ENCODE results near the gene PNKD. TPM values are rescaled to one million over a fixed set of nuclear protein-coding genes. Genes with fewer than 3 reads are reported as not detected.

Gene PNKD
- total RNA-seq, result 10 to 100 TPM; 23.6 to 25.1 TPM

GRCh38 chr2:218269900-218270720 lies at the start of gene PNKD, which contains the start of gene AAMP:
Gene PNKD, plus strand, starts transcription at chr2:218270519. Its CDS starts 17 bp downstream, at chr2:218270536.
Gene AAMP, minus strand, starts transcription at chr2:218270137. Its CDS starts 51 bp downstream, at chr2:218270086.
- Mint-ChIP-seq H3K4me1 (peaks cover 42% of the 10 kb centered on the region), H3K4me3 (peak within 1 kb of the TSS; percentile 94)

GRCh38 chr2:218221000-218221399 lies 49.3 kb upstream of the PNKD start:
- DNase-seq, result no peak
- Mint-ChIP-seq H3K36me3 (peaks cover 80% of the 10 kb centered on the region), H3K4me3 (peak overlapping the region; percentile 86), H3K27ac (peak overlapping the region; percentile 96), H3K9me3 (no peaks in the 10 kb centered on the region), H3K4me1 (peaks cover 74% of the 10 kb centered on the region), H3K27me3 (no peaks in the 10 kb centered on the region)

More at GRCh38 chr2:218269900-218270720, at the start of gene PNKD, which contains the start of gene AAMP:
- Mint-ChIP-seq H3K27me3 (no peaks in the 10 kb centered on the region), H3K27ac (peak within 1 kb of the TSS; percentile 95), H3K36me3 (peaks cover 15% of the 10 kb centered on the region), H3K9me3 (no peaks in the 10 kb centered on the region)
- DNase-seq, result peak; percentile 100

GRCh38 chr2:218223046-218223445 lies 47.3 kb upstream of the PNKD start:
- peaks cover 1% of the 10 kb centered on the region for H3K9me3 Mint-ChIP-seq
- H3K36me3 Mint-ChIP-seq, result peaks cover 89% of the 10 kb centered on the region
- peaks cover 83% of the 10 kb centered on the region for H3K4me1 Mint-ChIP-seq
- H3K27me3 Mint-ChIP-seq, result no peaks in the 10 kb centered on the region
- no peak for DNase-seq
- H3K27ac Mint-ChIP-seq, result peak overlapping the region; percentile 96
- H3K4me3 Mint-ChIP-seq, result peak overlapping the region; percentile 33

GRCh38 chr2:218224186-218224585 lies 46.1 kb upstream of the PNKD start:
- Mint-ChIP-seq H3K9me3 (peaks cover 1% of the 10 kb centered on the region), H3K4me1 (peaks cover 92% of the 10 kb centered on the region), H3K27me3 (no peaks in the 10 kb centered on the region), H3K27ac (peak overlapping the region; percentile 96), H3K4me3 (peak overlapping the region; percentile 56), H3K36me3 (peaks cover 88% of the 10 kb centered on the region)
- DNase-seq, result no peak

- H3K27me3 Mint-ChIP-seq, result no peaks in the 10 kb centered on the region
- peak overlapping the region; percentile 96 for H3K27ac Mint-ChIP-seq
- no peak overlapping the region for H3K4me3 Mint-ChIP-seq
- H3K36me3 Mint-ChIP-seq, result peaks cover 77% of the 10 kb centered on the region
- no peak for DNase-seq
- H3K9me3 Mint-ChIP-seq, result peaks cover 1% of the 10 kb centered on the region
- H3K4me1 Mint-ChIP-seq, result peaks cover 89% of the 10 kb centered on the region
Observed at GRCh38 chr2:218226903-218227302, 43.4 kb upstream of the PNKD start.

GRCh38 chr2:218228366-218229090 lies 41.8 kb upstream of the PNKD start:
- Mint-ChIP-seq H3K4me3 (peak overlapping the region; percentile 18), H3K27ac (peak overlapping the region; percentile 96)
- no peak for DNase-seq

GRCh38 chr2:218229239-218229638 lies 41.1 kb upstream of the PNKD start:
- H3K9me3 Mint-ChIP-seq, result peaks cover 1% of the 10 kb centered on the region
- no peaks in the 10 kb centered on the region for H3K27me3 Mint-ChIP-seq
- peaks cover 79% of the 10 kb centered on the region for H3K36me3 Mint-ChIP-seq
- peaks cover 74% of the 10 kb centered on the region for H3K4me1 Mint-ChIP-seq
- peak overlapping the region; percentile 29 for H3K4me3 Mint-ChIP-seq
- peak; percentile 35 for DNase-seq
- peak overlapping the region; percentile 96 for H3K27ac Mint-ChIP-seq

More at GRCh38 chr2:218228366-218229090, 41.8 kb upstream of the PNKD start:
- Mint-ChIP-seq H3K36me3 (peaks cover 79% of the 10 kb centered on the region), H3K27me3 (no peaks in the 10 kb centered on the region), H3K4me1 (peaks cover 77% of the 10 kb centered on the region), H3K9me3 (peaks cover 1% of the 10 kb centered on the region)

GRCh38 chr2:218229851-218230250 lies 40.5 kb upstream of the PNKD start:
- Mint-ChIP-seq H3K4me1 (peaks cover 71% of the 10 kb centered on the region), H3K36me3 (peaks cover 78% of the 10 kb centered on the region), H3K27ac (peak overlapping the region; percentile 76), H3K9me3 (peaks cover 1% of the 10 kb centered on the region), H3K27me3 (no peaks in the 10 kb centered on the region), H3K4me3 (peak overlapping the region; percentile 22)
- peak; percentile 21 for DNase-seq

GRCh38 chr2:218230882-218231281 lies 39.4 kb upstream of the PNKD start:
- Mint-ChIP-seq H3K27me3 (no peaks in the 10 kb centered on the region), H3K27ac (peak overlapping the region; percentile 76), H3K9me3 (peaks cover 1% of the 10 kb centered on the region), H3K4me3 (peak overlapping the region; percentile 22), H3K36me3 (peaks cover 77% of the 10 kb centered on the region), H3K4me1 (peaks cover 62% of the 10 kb centered on the region)
- DNase-seq, result peak; percentile 36

GRCh38 chr2:218233543-218233942 lies 36.8 kb upstream of the PNKD start:
- Mint-ChIP-seq H3K4me3 (no peak overlapping the region), H3K4me1 (peaks cover 45% of the 10 kb centered on the region), H3K36me3 (peaks cover 64% of the 10 kb centered on the region), H3K9me3 (no peaks in the 10 kb centered on the region), H3K27me3 (no peaks in the 10 kb centered on the region), H3K27ac (peak overlapping the region; percentile 62)
- DNase-seq, result no peak

- Mint-ChIP-seq H3K9me3 (no peaks in the 10 kb centered on the region), H3K4me3 (no peak overlapping the region), H3K36me3 (peaks cover 69% of the 10 kb centered on the region), H3K4me1 (peaks cover 41% of the 10 kb centered on the region), H3K27ac (peak overlapping the region; percentile 83), H3K27me3 (no peaks in the 10 kb centered on the region)
- no peak for DNase-seq
Observed at GRCh38 chr2:218234521-218234920, 35.8 kb upstream of the PNKD start.

GRCh38 chr2:218235017-218235416 lies 35.3 kb upstream of the PNKD start:
- H3K27me3 Mint-ChIP-seq, result no peaks in the 10 kb centered on the region
- H3K27ac Mint-ChIP-seq, result peak overlapping the region; percentile 83
- peaks cover 39% of the 10 kb centered on the region for H3K4me1 Mint-ChIP-seq
- peaks cover 74% of the 10 kb centered on the region for H3K36me3 Mint-ChIP-seq
- no peak for DNase-seq
- no peak overlapping the region for H3K4me3 Mint-ChIP-seq
- no peaks in the 10 kb centered on the region for H3K9me3 Mint-ChIP-seq

- no peak overlapping the region for H3K4me3 Mint-ChIP-seq
- no peaks in the 10 kb centered on the region for H3K27me3 Mint-ChIP-seq
- H3K9me3 Mint-ChIP-seq, result no peaks in the 10 kb centered on the region
- H3K4me1 Mint-ChIP-seq, result peaks cover 22% of the 10 kb centered on the region
- no peak overlapping the region for H3K27ac Mint-ChIP-seq
- DNase-seq, result no peak
- peaks cover 64% of the 10 kb centered on the region for H3K36me3 Mint-ChIP-seq
Observed at GRCh38 chr2:218236829-218237228, 33.5 kb upstream of the PNKD start.

GRCh38 chr2:218238887-218239286 lies 31.4 kb upstream of the PNKD start:
- Mint-ChIP-seq H3K27ac (no peak overlapping the region), H3K4me1 (peaks cover 29% of the 10 kb centered on the region), H3K4me3 (no peak overlapping the region), H3K9me3 (no peaks in the 10 kb centered on the region), H3K27me3 (no peaks in the 10 kb centered on the region), H3K36me3 (peaks cover 62% of the 10 kb centered on the region)
- DNase-seq, result no peak

GRCh38 chr2:218244204-218244603 lies 26.1 kb upstream of the PNKD start:
- no peaks in the 10 kb centered on the region for H3K9me3 Mint-ChIP-seq
- H3K27ac Mint-ChIP-seq, result peak overlapping the region; percentile 74
- H3K4me3 Mint-ChIP-seq, result no peak overlapping the region
- DNase-seq, result no peak
- peaks cover 57% of the 10 kb centered on the region for H3K36me3 Mint-ChIP-seq
- H3K27me3 Mint-ChIP-seq, result no peaks in the 10 kb centered on the region
- H3K4me1 Mint-ChIP-seq, result peaks cover 33% of the 10 kb centered on the region
